Endothelial cell of umbilical vein (primary cell): ENCODE measurements around the gene NODAL. TPM values are rescaled to one million over a fixed set of nuclear protein-coding genes. Genes with fewer than 3 reads are reported as not detected.

ENCODE experiments used
- BruUV-seq: library from RNA; stranded (reverse); fragments of 400-500 nt; replicated peaks from 2 replicates; lab custom pipeline; 2021; lab: Mats Ljungman, UMichigan
- CTCF ChIA-PET: fragments of 300-600, 350-600 bp; sonication (Branson Sonifier 250); formaldehyde crosslinking; loops from one replicate; lab custom pipeline; 2021; ENCODE audit warnings: antibody characterized with exemption, inconsistent platforms; lab: Charles Lee
- POLR2A ChIA-PET: fragments of 300-600, 350-600 bp; sonication (Branson Sonifier 250); formaldehyde crosslinking; loops from one replicate; lab custom pipeline; 2021; ENCODE audit warnings: antibody characterized with exemption, inconsistent platforms; lab: Charles Lee
- DNase-seq: peaks from one replicate; pipeline ENCODE4 v3.0.0-alpha.2; 2011; ENCODE audit warnings: low read depth, low spot score
- FAIRE-seq: peaks from 2 replicates; lab custom pipeline; 2011; peaks lifted over from hg19 to GRCh38; lab: Jason Lieb, UNC
- H2AFZ ChIP-seq: 2 replicates; pipeline ENCODE4 v1.6.0; 2012; ENCODE audit warnings: low read depth, low read length, control low read depth, inconsistent platforms
- H3K27ac ChIP-seq: 2 replicates; pipeline ENCODE4 v1.5.1; 2011; ENCODE audit warnings: low read depth, mild to moderate bottlenecking, control low read depth, low read length, moderate library complexity; ENCODE audit not compliant: insufficient read depth
- H3K27me3 ChIP-seq, 2 experiments: 2 replicates each; pipeline versions ENCODE4 v1.6.0 to v1.6.1; 2011; ENCODE audit warnings: low read length in 2 of 2, mixed read lengths in 1 of 2; ENCODE audit not compliant: control insufficient read depth in 2 of 2, insufficient read depth in 2 of 2
- H3K36me3 ChIP-seq, 2 experiments: 2 replicates in 1 of 2; 3 replicates in 1 of 2; pipeline ENCODE4 v1.5.1; 2011; ENCODE audit warnings: low read length in 2 of 2, mild to moderate bottlenecking in 1 of 2, moderate library complexity in 1 of 2; ENCODE audit not compliant: control insufficient read depth in 2 of 2, insufficient read depth in 2 of 2; ENCODE audit errors: extremely low read depth in 1 of 2
- H3K4me1 ChIP-seq: 3 replicates; pipeline ENCODE4 v1.5.1; 2011; ENCODE audit warnings: mild to moderate bottlenecking, low read length; ENCODE audit not compliant: control insufficient read depth, insufficient read depth; ENCODE audit errors: extremely low read depth
- H3K4me2 ChIP-seq: 2 replicates; pipeline ENCODE4 v1.6.1; 2011; ENCODE audit warnings: low read length, control low read depth, mixed read lengths; ENCODE audit not compliant: insufficient read depth
- H3K4me3 ChIP-seq, 3 experiments: fragments of 200-600 bp in 1 of 3; sonication (generic), shearing (Covaris generic) in 1 of 3; replicated peaks in 1 of 3; 2 replicates each; pipeline ENCODE4 v1.5.1; 2011 to 2016; ENCODE audit warnings: control low read depth in 3 of 3, low read length in 3 of 3, mild to moderate bottlenecking in 2 of 3, inconsistent platforms in 1 of 3, low read depth in 1 of 3, moderate library complexity in 1 of 3; ENCODE audit not compliant: insufficient read depth in 1 of 3
- H3K79me2 ChIP-seq: 2 replicates; pipeline ENCODE4 v1.6.0; 2012; ENCODE audit warnings: low read length, inconsistent platforms; ENCODE audit not compliant: control insufficient read depth, insufficient read depth
- H3K9ac ChIP-seq: replicated peaks from 2 replicates; pipeline ENCODE3; 2011; ENCODE audit warnings: low read length, control low read depth; ENCODE audit not compliant: insufficient read depth; ENCODE audit errors: extremely low read depth
- H3K9me1 ChIP-seq: replicated peaks from 3 replicates; pipeline ENCODE4 v1.6.0; 2011; ENCODE audit warnings: mild to moderate bottlenecking, low read length; ENCODE audit not compliant: control insufficient read depth, insufficient read depth; ENCODE audit errors: extremely low read depth
- H3K9me3 ChIP-seq: replicated peaks from 2 replicates; pipeline ENCODE4 v1.5.1; 2012; ENCODE audit warnings: low read length, inconsistent platforms; ENCODE audit not compliant: control insufficient read depth, insufficient read depth
- H4K20me1 ChIP-seq: replicated peaks from 2 replicates; pipeline ENCODE3; 2011; ENCODE audit warnings: mild to moderate bottlenecking, low read length; ENCODE audit not compliant: control insufficient read depth, insufficient read depth; ENCODE audit errors: extremely low read depth
- CTCF ChIP-seq, 2 donors: IDR thresholded peaks; 1 replicate in 1 of 2; 2 replicates in 1 of 2; pipeline ENCODE4 v1.5.1; 2011; ENCODE audit warnings: low read length in 2 of 2, mild to moderate bottlenecking in 2 of 2, moderate library complexity in 2 of 2, control low read depth in 1 of 2, inconsistent platforms in 1 of 2, low read depth in 1 of 2; ENCODE audit not compliant: insufficient read depth in 1 of 2; ENCODE audit errors: extremely low read depth in 1 of 2
- EZH2 ChIP-seq: IDR thresholded peaks from 2 replicates; pipeline ENCODE4 v1.6.1; 2012; ENCODE audit warnings: borderline replicate concordance, low read depth, mild to moderate bottlenecking, moderate library complexity, low read length, inconsistent platforms; ENCODE audit not compliant: severe bottlenecking
- FOS ChIP-seq: IDR thresholded peaks from 2 replicates; pipeline ENCODE4 v1.6.1; 2011; ENCODE audit warnings: mild to moderate bottlenecking, low read length, moderate library complexity, borderline replicate concordance; ENCODE audit not compliant: insufficient read depth
- GATA2 ChIP-seq: IDR thresholded peaks from 2 replicates; pipeline ENCODE4 v1.7.0; 2011; ENCODE audit warnings: low read depth, mild to moderate bottlenecking, moderate library complexity, mixed read lengths, low read length; ENCODE audit not compliant: insufficient read length, insufficient read depth
- JUN ChIP-seq: IDR thresholded peaks from 2 replicates; pipeline ENCODE4 v1.6.1; 2011; ENCODE audit warnings: borderline replicate concordance, low read depth; ENCODE audit not compliant: insufficient read length, insufficient read depth
- MAX ChIP-seq: IDR thresholded peaks from 2 replicates; pipeline ENCODE4 v1.6.1; 2011; ENCODE audit not compliant: insufficient read depth, insufficient read length
- MYC ChIP-seq: IDR thresholded peaks from one replicate; pipeline ENCODE4 v1.6.1; 2011; ENCODE audit warnings: mild to moderate bottlenecking, low read depth, low read length
- POLR2A ChIP-seq: IDR thresholded peaks from 2 replicates; pipeline ENCODE4 v1.6.1; 2012; ENCODE audit warnings: low read depth, mild to moderate bottlenecking, control low read depth, low read length
- POLR2AphosphoS5 ChIP-seq: IDR thresholded peaks from 2 replicates; pipeline ENCODE4 v1.6.1; 2012; ENCODE audit warnings: low read depth, mild to moderate bottlenecking, control low read depth, low read length, moderate library complexity; ENCODE audit not compliant: insufficient read depth
- dilution Hi-C: fragments of 300-500 bp; cut with MboI; formaldehyde crosslinking; loops from one replicate; pipeline ENCODE4 v1.15.0; 2019; ENCODE audit warnings: low sequenced_read_pairs; ENCODE audit not compliant: extremely low pct_ligation_motif_present
- intact Hi-C: fragments of 100-400 bp; cut with micrococcal nuclease; formaldehyde crosslinking; loops from one replicate; pipeline ENCODE4 v1.10.0; 2022
- polyA plus RNA-seq, 4 experiments: library from polyadenylated mRNA; depleted of rRNA in 3 of 4; stranded (reverse) in 3 of 4; unstranded in 1 of 4; fragments of >200 nt; gene quantifications; 2 replicates each; pipeline versions ENCODE4 v1.2.1 to v1.2.3, GENCODE V29; 2011 to 2012; ENCODE audit warnings: missing spikeins in 1 of 4
- total RNA-seq: library from RNA; stranded (reverse); gene quantifications from 2 replicates; pipeline ENCODE4 v1.2.3, GENCODE V29; 2021

NODAL gene
- total and polyA plus RNA-seq, 2 donors (not counting 3 experiments of a cell fraction or from before 2014, with no cell fraction given): not detected

GRCh38 chr10:70466951-70467350, 25.5 kb upstream of the NODAL start:
- DNase-seq: no peak
- ChIA-PET POLR2A (no interaction called here), CTCF (no interaction called here)
- TF ChIP-seq POLR2AphosphoS5 (no peak), FOS (no peak), MAX (no peak), JUN (no peak), EZH2 (no peak), CTCF (IDR thresholded peaks at IDR 0.05; ENCODE audit: extremely low read depth in 1 of 2, insufficient read depth in 1 of 2, low read depth in 1 of 2, low read length in 2 of 2) (no peak), MYC (no peak), POLR2A (no peak), GATA2 (no peak)
- intact Hi-C loops: loop anchor here (10.0 kb wide), 1 partner anchor 418 kb away; the partner anchor contains the start of gene PCBD1
- Histone ChIP-seq H3K4me1 (no peaks in the 10 kb centered on the region), H3K9me1 (no peaks in the 10 kb centered on the region), H3K27ac (no peak overlapping the region), H3K4me3 (no peak overlapping the region), H2AFZ (no peak overlapping the region), H3K9me3 (no peaks in the 10 kb centered on the region), H3K79me2 (no peaks in the 10 kb centered on the region), H3K27me3 (no peaks in the 10 kb centered on the region), H4K20me1 (no peaks in the 10 kb centered on the region), H3K36me3 (no peaks in the 10 kb centered on the region), H3K9ac (no peak overlapping the region), H3K4me2 (no peak overlapping the region)
- dilution Hi-C loops: no loop called here
- no TSS peak for BruUV-seq
- FAIRE-seq: no peak
